Suprapubic skin (tissue), 4 donors: ENCODE data around the gene TSC22D1. TPM values are rescaled to one million over a fixed set of nuclear protein-coding genes. Genes with fewer than 3 reads are reported as not detected.

Source experiments
- DNase-seq, 2 donors: peaks; one replicate each; pipeline ENCODE4 v3.0.0-alpha.2; 2019; ENCODE audit warnings: low spot score in 2 of 2
- H3K27ac ChIP-seq: fragments of 200-600 bp; sonication (generic); one replicate; pipeline ENCODE4 v1.5.1; 2019
- H3K27me3 ChIP-seq: fragments of 200-600 bp; sonication (generic); one replicate; pipeline ENCODE4 v1.5.1; 2019
- H3K36me3 ChIP-seq: fragments of 200-600 bp; sonication (generic); one replicate; pipeline ENCODE4 v1.5.1; 2019
- H3K4me1 ChIP-seq: fragments of 200-600 bp; sonication (generic); one replicate; pipeline ENCODE4 v1.5.1; 2019
- H3K4me3 ChIP-seq: fragments of 200-600 bp; sonication (generic); one replicate; pipeline ENCODE4 v1.5.1; 2019; ENCODE audit warnings: mild to moderate bottlenecking
- H3K9me3 ChIP-seq: fragments of 200-600 bp; sonication (generic); one replicate; pipeline ENCODE4 v1.5.1; 2019
- CTCF ChIP-seq, 2 donors: fragments of 200-600 bp in 1 of 2; fragments of 450-650 bp in 1 of 2; sonication (generic) in 1 of 2; IDR thresholded peaks; one replicate each; pipeline ENCODE4 v1.5.1; 2016 to 2019; ENCODE audit warnings: antibody characterized with exemption in 2 of 2, mild to moderate bottlenecking in 1 of 2, moderate library complexity in 1 of 2
- EP300 ChIP-seq: sonication (generic); formaldehyde crosslinking; IDR thresholded peaks from one replicate; pipeline ENCODE4 v1.6.1; 2017; ENCODE audit warnings: antibody characterized with exemption
- POLR2A ChIP-seq, 2 donors: fragments of 450-650 bp; IDR thresholded peaks; one replicate each; pipeline ENCODE4 v1.6.1; 2017; ENCODE audit warnings: antibody characterized with exemption in 2 of 2, mild to moderate bottlenecking in 2 of 2, moderate library complexity in 2 of 2
- POLR2AphosphoS5 ChIP-seq, 3 donors: sonication (generic); formaldehyde crosslinking; IDR thresholded peaks; one replicate each; pipeline ENCODE4 v1.6.1; 2017; ENCODE audit warnings: antibody characterized with exemption in 3 of 3
- WGBS: methylation state at CpG from one replicate; pipeline ENCODE4 v1.1.5; 2018; 5-methylcytosine and 5-hydroxymethylcytosine counted together
- total RNA-seq, 4 donors: library from RNA; depleted of rRNA; stranded (reverse); fragments of >200 nt; gene quantifications; one replicate each; pipeline ENCODE4 v1.1.0, GENCODE V29; 2016

Gene TSC22D1
- total RNA-seq, 4 donors from 2014 or later: 70.3 to 135 (median 92.1) TPM

DNA sequence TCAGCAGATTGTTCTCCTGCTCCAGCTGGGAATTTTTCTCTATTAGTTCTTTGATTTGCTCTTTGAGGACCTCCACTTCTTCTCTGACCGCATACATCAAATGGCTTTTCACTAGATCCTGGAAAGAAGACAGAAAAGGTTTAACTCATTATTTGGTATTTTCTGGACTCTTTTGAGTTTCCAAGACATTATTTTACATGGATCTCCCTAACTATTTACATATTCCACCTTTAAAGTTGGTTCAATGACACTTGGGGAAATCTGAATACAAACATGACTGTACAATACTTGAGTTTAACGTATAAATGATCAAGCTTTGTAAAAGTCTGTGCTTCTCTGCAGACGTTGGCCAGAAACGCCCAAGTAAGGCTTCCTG is 141.4 kb downstream of the TSC22D1 start:
- 9% methylated on average over 4 of the region's 4 CpGs for WGBS
- H3K36me3 ChIP-seq: peaks cover 17% of the 10 kb centered on the region
- TF ChIP-seq POLR2AphosphoS5 (IDR thresholded peaks at IDR 0.05) (no peak), POLR2A (IDR thresholded peaks at IDR 0.05) (no peak), EP300 (no peak), CTCF (IDR thresholded peaks at IDR 0.05) (no peak)
- no peaks in the 10 kb centered on the region for H3K9me3 ChIP-seq
- no peak for DNase-seq
- peak overlapping the region; percentile 96 for H3K27ac ChIP-seq
- H3K4me3 ChIP-seq: peak overlapping the region; percentile 80
- H3K4me1 ChIP-seq: peaks cover 35% of the 10 kb centered on the region
- H3K27me3 ChIP-seq: no peaks in the 10 kb centered on the region

GRCh38 chr13:44433863-44434765 is 142.0 kb downstream of the TSC22D1 start:
- TF ChIP-seq CTCF (IDR thresholded peaks at IDR 0.05) (no peak), EP300 (no peak), POLR2AphosphoS5 (IDR thresholded peaks at IDR 0.05) (no peak), POLR2A (IDR thresholded peaks at IDR 0.05) (no peak)
- Histone ChIP-seq H3K4me1 (peaks cover 35% of the 10 kb centered on the region), H3K27me3 (no peaks in the 10 kb centered on the region), H3K4me3 (peak overlapping the region; percentile 80), H3K36me3 (peaks cover 17% of the 10 kb centered on the region), H3K27ac (peak overlapping the region; percentile 96), H3K9me3 (no peaks in the 10 kb centered on the region)
- WGBS: 80% methylated on average over 15 of the region's 15 CpGs
- no peak for DNase-seq

DNA sequence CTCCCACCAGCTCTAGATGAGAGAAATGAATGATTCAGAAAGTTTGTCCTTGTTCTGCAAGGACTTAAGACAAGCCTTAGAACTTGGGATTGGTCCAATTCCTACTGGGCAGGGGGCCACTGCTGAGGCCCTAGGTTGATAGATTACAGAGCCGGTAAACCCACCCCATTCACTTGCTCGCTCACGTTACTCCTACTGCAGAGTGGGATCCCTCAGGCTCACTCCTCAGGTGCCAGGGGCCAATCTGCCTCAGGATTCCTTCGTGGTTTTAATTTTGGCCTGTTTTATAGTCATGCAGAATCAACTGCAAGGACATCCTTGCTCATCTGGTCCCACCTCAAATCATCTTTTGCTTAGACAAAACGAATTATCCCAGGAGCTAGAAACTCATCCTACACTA is 143.5 kb downstream of the TSC22D1 start:
- TF ChIP-seq POLR2AphosphoS5 (IDR thresholded peaks at IDR 0.05) (no peak), CTCF (IDR thresholded peaks at IDR 0.05) (no peak), EP300 (no peak), POLR2A (IDR thresholded peaks at IDR 0.05) (no peak)
- WGBS: 75% methylated on average over 5 of the region's 5 CpGs
- no peak overlapping the region for H3K27ac ChIP-seq
- H3K4me3 ChIP-seq: peak overlapping the region; percentile 80
- no peaks in the 10 kb centered on the region for H3K9me3 ChIP-seq
- H3K27me3 ChIP-seq: no peaks in the 10 kb centered on the region
- DNase-seq: no peak
- H3K4me1 ChIP-seq: peaks cover 32% of the 10 kb centered on the region
- H3K36me3 ChIP-seq: peaks cover 17% of the 10 kb centered on the region

GRCh38 chr13:44431150-44431549 is 145.0 kb downstream of the TSC22D1 start:
- no peaks in the 10 kb centered on the region for H3K9me3 ChIP-seq
- DNase-seq: no peak
- H3K36me3 ChIP-seq: peaks cover 17% of the 10 kb centered on the region
- no peaks in the 10 kb centered on the region for H3K27me3 ChIP-seq
- H3K27ac ChIP-seq: no peak overlapping the region
- H3K4me1 ChIP-seq: peaks cover 25% of the 10 kb centered on the region
- no peak overlapping the region for H3K4me3 ChIP-seq
- 89% methylated on average over 4 of the region's 4 CpGs for WGBS
- TF ChIP-seq POLR2AphosphoS5 (IDR thresholded peaks at IDR 0.05): no peak
- no peak for TF ChIP-seq EP300
- TF ChIP-seq CTCF (IDR thresholded peaks at IDR 0.05): no peak
- no peak for TF ChIP-seq POLR2A (IDR thresholded peaks at IDR 0.05)

DNA sequence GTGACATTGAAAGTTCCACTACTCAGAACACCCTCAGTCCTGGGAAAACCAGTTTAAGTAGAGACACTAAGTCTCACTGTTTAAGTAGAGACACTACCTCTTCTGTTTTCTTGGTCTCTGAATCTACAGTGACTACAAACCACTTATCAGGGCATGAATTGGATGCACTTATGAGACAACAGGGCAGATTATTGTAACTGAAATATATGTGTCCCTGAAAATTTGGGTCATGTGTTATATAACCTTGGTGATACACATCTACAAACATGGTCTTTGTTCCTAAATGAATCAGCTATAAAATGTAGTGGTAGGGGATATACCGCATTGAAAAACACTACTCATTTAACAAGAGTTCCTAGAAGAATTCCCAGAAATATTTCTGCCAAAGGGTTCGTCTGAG is 146.8 kb downstream of the TSC22D1 start:
- 55% methylated on average over 2 of the region's 2 CpGs for WGBS
- H3K4me1 ChIP-seq: peaks cover 19% of the 10 kb centered on the region
- H3K9me3 ChIP-seq: no peaks in the 10 kb centered on the region
- no peak for TF ChIP-seq EP300
- no peak for TF ChIP-seq POLR2AphosphoS5 (IDR thresholded peaks at IDR 0.05)
- no peak for TF ChIP-seq CTCF (IDR thresholded peaks at IDR 0.05)
- no peak for TF ChIP-seq POLR2A (IDR thresholded peaks at IDR 0.05)
- H3K27ac ChIP-seq: no peak overlapping the region
- H3K36me3 ChIP-seq: peaks cover 13% of the 10 kb centered on the region
- no peak for DNase-seq
- H3K4me3 ChIP-seq: no peak overlapping the region
- H3K27me3 ChIP-seq: no peaks in the 10 kb centered on the region
